Effector memory CD8-positive, alpha-beta T cell (primary cell): ENCODE measurements around the gene SNF8.
A peak's percentile ranks its signal among the peaks of the same experiment; 100 is the strongest.

Experiments
- ATAC-seq: fragments of 150-1000 bp; cut with Tn5 transposase; replicated peaks from 2 replicates; pipeline ENCODE4 v1.10.0; 2021; ENCODE audit warnings: mild to moderate bottlenecking, moderate library complexity
- DNase-seq, 3 experiments: peaks; one replicate each; pipeline ENCODE4 v3.0.0; 2021
- H3K27ac Mint-ChIP-seq, 2 donors: one replicate each; pipeline ENCODE4 v1.8.0; 2022; ENCODE audit warnings: mild to moderate bottlenecking in 2 of 2, mixed read lengths in 2 of 2, moderate library complexity in 2 of 2
- H3K27me3 Mint-ChIP-seq, 2 donors: one replicate each; pipeline ENCODE4 v1.8.0; 2022; ENCODE audit warnings: mixed read lengths in 2 of 2
- H3K36me3 Mint-ChIP-seq: one replicate; pipeline ENCODE4 v1.8.0; 2022; ENCODE audit warnings: mild to moderate bottlenecking, moderate library complexity, mixed read lengths; ENCODE audit not compliant: insufficient read depth
- H3K4me1 Mint-ChIP-seq, 2 donors: one replicate each; pipeline ENCODE4 v1.8.0; 2022; ENCODE audit warnings: low read depth in 2 of 2, mixed read lengths in 2 of 2
- H3K4me3 Mint-ChIP-seq, 2 donors: one replicate each; pipeline ENCODE4 v1.8.0; 2022; ENCODE audit warnings: mild to moderate bottlenecking in 2 of 2, mixed read lengths in 2 of 2, moderate library complexity in 2 of 2
- H3K9me3 Mint-ChIP-seq, 2 donors: one replicate each; pipeline ENCODE4 v1.8.0; 2022; ENCODE audit warnings: mixed read lengths in 2 of 2
- total RNA-seq, 9 experiments: gene quantifications; one replicate each; lab custom pipeline; 2026; lab: John Stamatoyannopoulos, UW

SNF8 gene, protein sequence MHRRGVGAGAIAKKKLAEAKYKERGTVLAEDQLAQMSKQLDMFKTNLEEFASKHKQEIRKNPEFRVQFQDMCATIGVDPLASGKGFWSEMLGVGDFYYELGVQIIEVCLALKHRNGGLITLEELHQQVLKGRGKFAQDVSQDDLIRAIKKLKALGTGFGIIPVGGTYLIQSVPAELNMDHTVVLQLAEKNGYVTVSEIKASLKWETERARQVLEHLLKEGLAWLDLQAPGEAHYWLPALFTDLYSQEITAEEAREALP
- 28.9 to 104 (median 43.4) reads per million in 9 experiments for total RNA-seq

DNA sequence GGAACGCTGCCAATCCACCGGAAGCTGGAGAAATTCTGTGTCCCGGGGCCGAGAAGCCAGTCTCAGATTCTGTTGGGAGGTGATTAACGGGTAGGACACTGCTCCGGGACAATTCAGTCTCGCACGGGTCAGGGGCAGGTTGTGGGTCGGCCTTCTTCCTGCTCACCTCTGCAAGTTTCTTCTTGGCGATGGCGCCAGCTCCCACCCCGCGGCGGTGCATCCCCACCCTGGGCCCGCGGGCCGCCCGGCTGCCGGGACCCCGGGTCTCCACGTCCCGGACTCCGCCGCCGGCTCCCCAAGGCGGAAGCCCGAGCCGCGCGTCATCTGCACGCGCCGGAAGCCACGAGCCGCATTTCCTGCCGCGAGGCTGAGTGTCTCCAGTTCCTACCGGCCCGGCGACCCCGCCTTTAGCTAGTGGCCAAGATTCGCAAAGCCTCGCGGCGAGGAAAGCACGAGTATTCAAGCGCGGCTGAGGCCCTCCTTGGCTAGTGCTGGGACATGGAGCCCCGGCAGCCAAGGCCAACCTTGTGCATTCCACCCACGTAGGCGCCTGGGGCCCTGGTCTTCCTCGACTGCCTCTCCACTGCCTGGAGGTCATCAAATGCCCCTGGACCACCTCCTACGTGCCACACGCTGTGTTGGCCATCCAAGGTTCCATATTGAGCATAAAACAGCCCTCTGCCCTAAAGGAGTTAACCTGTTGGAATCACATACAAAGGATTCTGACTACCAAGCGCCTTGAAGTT, at the start of gene SNF8:
Gene SNF8 (minus strand): TSS at position 328 of the 746 bp plus-strand sequence. CDS start 108 bp downstream, at position 220.
- H3K36me3 Mint-ChIP-seq: peaks cover 48% of the 10 kb centered on the region
- peak within 1 kb of the TSS; percentile 97 for H3K27ac Mint-ChIP-seq
- DNase-seq (peak; percentile 90 to 93 (median 93)), ATAC-seq (peak; percentile 98)
- peaks cover 10 to 11% of the 10 kb centered on the region in 2 donors for H3K4me1 Mint-ChIP-seq
- H3K9me3 Mint-ChIP-seq: no peaks in the 10 kb centered on the region
- no peaks in the 10 kb centered on the region for H3K27me3 Mint-ChIP-seq
- H3K4me3 Mint-ChIP-seq: peak within 1 kb of the TSS; percentile 99

GRCh38 chr17:48993951-48994350, 49.3 kb upstream of the SNF8 start:
- H3K9me3 Mint-ChIP-seq: no peaks in the 10 kb centered on the region
- H3K4me1 Mint-ChIP-seq: peaks cover 19 to 20% of the 10 kb centered on the region in 2 donors
- no peak for ATAC-seq
- H3K27ac Mint-ChIP-seq: no peak overlapping the region
- H3K27me3 Mint-ChIP-seq: peaks cover 80 to 88% of the 10 kb centered on the region in 2 donors
- peaks cover 22% of the 10 kb centered on the region for H3K36me3 Mint-ChIP-seq
- no peak for DNase-seq
- no peak overlapping the region for H3K4me3 Mint-ChIP-seq

GRCh38 chr17:48993305-48993704, 48.7 kb upstream of the SNF8 start:
- H3K36me3 Mint-ChIP-seq: peaks cover 18% of the 10 kb centered on the region
- no peak for ATAC-seq
- no peaks in the 10 kb centered on the region for H3K9me3 Mint-ChIP-seq
- H3K4me1 Mint-ChIP-seq: peaks cover 17 to 20% of the 10 kb centered on the region in 2 donors
- no peak for DNase-seq
- H3K27me3 Mint-ChIP-seq: peaks cover 73 to 85% of the 10 kb centered on the region in 2 donors
- H3K4me3 Mint-ChIP-seq: no peak overlapping the region
- no peak overlapping the region for H3K27ac Mint-ChIP-seq

DNA sequence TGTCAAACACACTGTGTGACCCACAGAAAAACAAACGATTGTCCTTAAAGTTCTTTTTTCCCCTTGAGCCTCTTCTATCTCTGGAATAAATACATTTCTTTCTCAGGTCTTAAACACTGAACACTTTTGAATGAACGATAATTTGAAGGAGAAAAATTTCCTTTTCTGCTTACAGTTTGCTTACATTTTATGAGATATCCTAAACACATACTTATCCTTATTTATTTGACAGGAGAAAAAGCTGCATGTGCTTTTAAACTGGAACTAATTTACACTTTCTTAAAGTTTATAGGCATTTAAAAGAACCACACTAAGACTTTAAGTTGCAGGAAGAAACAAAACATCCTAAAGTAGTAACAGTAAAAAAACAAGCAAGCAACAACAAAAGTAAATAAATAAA, 47.8 kb upstream of the SNF8 start:
- Mint-ChIP-seq H3K9me3 (no peaks in the 10 kb centered on the region), H3K27ac (no peak overlapping the region), H3K4me3 (no peak overlapping the region), H3K4me1 (peaks cover 9 to 13% of the 10 kb centered on the region in 2 donors), H3K36me3 (peaks cover 18% of the 10 kb centered on the region), H3K27me3 (peaks cover 70 to 85% of the 10 kb centered on the region in 2 donors)
- DNase-seq: no peak
- ATAC-seq: no peak

GRCh38 chr17:48990882-48991357, 46.3 kb upstream of the SNF8 start:
- H3K27ac Mint-ChIP-seq: no peak overlapping the region
- ATAC-seq (no peak), DNase-seq (no peak)
- no peaks in the 10 kb centered on the region for H3K9me3 Mint-ChIP-seq
- H3K4me1 Mint-ChIP-seq: peaks cover 0 to 5% of the 10 kb centered on the region in 2 donors
- H3K36me3 Mint-ChIP-seq: peaks cover 6% of the 10 kb centered on the region
- peaks cover 66 to 78% of the 10 kb centered on the region in 2 donors for H3K27me3 Mint-ChIP-seq
- H3K4me3 Mint-ChIP-seq: no peak overlapping the region

- Mint-ChIP-seq H3K4me3 (no peak overlapping the region), H3K4me1 (no peaks in the 10 kb centered on the region), H3K9me3 (no peaks in the 10 kb centered on the region), H3K27ac (no peak overlapping the region), H3K36me3 (no peaks in the 10 kb centered on the region), H3K27me3 (peaks cover 62 to 71% of the 10 kb centered on the region in 2 donors)
- DNase-seq: no peak
- ATAC-seq: no peak
Measured at GRCh38 chr17:48989100-48989499, 44.5 kb upstream of the SNF8 start.

DNA sequence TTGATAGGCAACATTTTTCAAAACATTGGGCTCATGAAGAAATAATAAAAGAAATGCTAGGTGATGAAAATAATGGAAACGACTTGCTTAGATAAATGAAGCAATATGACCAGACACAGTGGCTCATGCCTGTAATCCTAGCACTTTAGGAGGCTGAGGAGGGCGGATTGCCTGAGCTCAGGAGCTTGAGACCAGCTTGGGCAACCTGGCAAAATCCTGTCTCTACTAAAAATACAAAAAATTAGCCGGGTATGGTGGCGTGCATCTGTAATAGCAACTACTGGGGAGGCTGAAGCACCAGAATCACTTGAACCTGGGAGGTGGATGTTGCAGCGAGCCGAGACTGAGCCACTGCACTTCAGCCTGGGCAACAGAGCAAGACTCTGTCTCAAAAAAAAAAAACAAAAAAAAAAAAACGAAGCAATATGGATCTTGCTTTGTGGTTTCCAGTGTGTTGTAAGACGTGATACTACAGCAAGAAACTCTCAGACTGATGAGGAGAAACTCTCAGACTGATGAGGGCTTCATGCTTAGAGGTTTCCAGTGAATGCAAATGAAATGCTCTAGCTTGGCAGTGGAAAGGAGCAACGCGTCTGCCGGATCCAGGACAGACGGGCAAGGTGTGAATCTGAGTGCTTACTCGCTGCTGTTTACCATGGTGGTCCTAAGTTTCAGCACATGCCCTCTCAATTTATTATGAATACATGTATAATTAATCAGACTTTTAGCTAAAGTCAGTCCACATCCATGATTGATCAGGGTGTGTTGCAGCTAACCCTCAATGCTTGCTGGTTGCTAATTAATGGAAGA, 41.0 kb upstream of the SNF8 start:
- no peak for ATAC-seq
- no peaks in the 10 kb centered on the region for H3K4me1 Mint-ChIP-seq
- no peak overlapping the region for H3K4me3 Mint-ChIP-seq
- no peak overlapping the region for H3K27ac Mint-ChIP-seq
- peaks cover 0 to 3% of the 10 kb centered on the region in 2 donors for H3K9me3 Mint-ChIP-seq
- DNase-seq: no peak
- H3K36me3 Mint-ChIP-seq: no peaks in the 10 kb centered on the region
- peaks cover 34 to 52% of the 10 kb centered on the region in 2 donors for H3K27me3 Mint-ChIP-seq

GRCh38 chr17:48981927-48982539, 37.4 kb upstream of the SNF8 start:
- DNase-seq (no peak), ATAC-seq (no peak)
- Mint-ChIP-seq H3K27ac (no peak overlapping the region), H3K36me3 (no peaks in the 10 kb centered on the region), H3K9me3 (peaks cover 0 to 3% of the 10 kb centered on the region in 2 donors), H3K27me3 (peaks cover 14 to 30% of the 10 kb centered on the region in 2 donors), H3K4me1 (no peaks in the 10 kb centered on the region), H3K4me3 (no peak overlapping the region)

DNA sequence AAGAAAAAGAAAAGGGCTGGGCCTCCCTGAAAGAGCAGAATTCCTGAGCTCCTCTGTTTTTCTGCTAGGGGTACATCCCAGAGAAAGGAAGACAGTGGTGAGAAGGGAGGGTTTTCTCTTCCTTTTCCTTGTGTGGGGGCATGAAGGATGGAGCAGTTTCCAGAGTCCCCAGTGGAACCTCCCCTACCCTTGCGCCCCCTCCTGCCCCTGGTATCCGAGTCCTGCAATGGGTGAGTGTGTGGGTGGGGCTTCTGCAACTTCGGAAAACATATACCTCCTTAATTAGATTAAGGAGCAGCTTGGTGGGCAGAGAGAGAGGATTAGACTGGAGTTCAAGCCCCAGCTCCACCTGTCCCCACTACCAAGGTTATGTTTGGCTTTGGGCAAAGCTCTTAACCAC, 29.2 kb upstream of the SNF8 start:
- no peaks in the 10 kb centered on the region for H3K4me1 Mint-ChIP-seq
- no peak overlapping the region for H3K27ac Mint-ChIP-seq
- ATAC-seq: no peak
- peaks cover 43 to 66% of the 10 kb centered on the region in 2 donors for H3K27me3 Mint-ChIP-seq
- no peak overlapping the region for H3K4me3 Mint-ChIP-seq
- no peaks in the 10 kb centered on the region for H3K36me3 Mint-ChIP-seq
- no peaks in the 10 kb centered on the region for H3K9me3 Mint-ChIP-seq
- no peak for DNase-seq

DNA sequence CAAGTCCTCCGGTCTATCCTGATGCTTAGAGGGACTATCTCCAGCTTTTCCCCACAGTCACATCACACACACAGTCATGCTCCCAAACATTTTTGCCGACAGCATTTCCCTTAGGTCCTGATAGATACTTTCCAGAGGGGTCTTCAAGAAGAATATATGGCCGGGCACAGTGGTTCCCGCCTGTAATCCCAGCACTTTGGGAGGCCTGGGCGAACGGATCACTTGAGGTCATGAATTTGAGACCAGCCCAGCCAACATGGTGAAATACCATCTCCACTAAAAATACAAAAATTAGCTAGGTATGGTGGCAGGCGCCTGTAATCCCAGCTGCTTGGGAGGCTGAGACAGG, 28.1 kb upstream of the SNF8 start:
- no peaks in the 10 kb centered on the region for H3K36me3 Mint-ChIP-seq
- H3K9me3 Mint-ChIP-seq: no peaks in the 10 kb centered on the region
- DNase-seq (no peak), ATAC-seq (no peak)
- no peak overlapping the region for H3K27ac Mint-ChIP-seq
- no peak overlapping the region for H3K4me3 Mint-ChIP-seq
- peaks cover 52 to 76% of the 10 kb centered on the region in 2 donors for H3K27me3 Mint-ChIP-seq
- no peaks in the 10 kb centered on the region for H3K4me1 Mint-ChIP-seq

DNA sequence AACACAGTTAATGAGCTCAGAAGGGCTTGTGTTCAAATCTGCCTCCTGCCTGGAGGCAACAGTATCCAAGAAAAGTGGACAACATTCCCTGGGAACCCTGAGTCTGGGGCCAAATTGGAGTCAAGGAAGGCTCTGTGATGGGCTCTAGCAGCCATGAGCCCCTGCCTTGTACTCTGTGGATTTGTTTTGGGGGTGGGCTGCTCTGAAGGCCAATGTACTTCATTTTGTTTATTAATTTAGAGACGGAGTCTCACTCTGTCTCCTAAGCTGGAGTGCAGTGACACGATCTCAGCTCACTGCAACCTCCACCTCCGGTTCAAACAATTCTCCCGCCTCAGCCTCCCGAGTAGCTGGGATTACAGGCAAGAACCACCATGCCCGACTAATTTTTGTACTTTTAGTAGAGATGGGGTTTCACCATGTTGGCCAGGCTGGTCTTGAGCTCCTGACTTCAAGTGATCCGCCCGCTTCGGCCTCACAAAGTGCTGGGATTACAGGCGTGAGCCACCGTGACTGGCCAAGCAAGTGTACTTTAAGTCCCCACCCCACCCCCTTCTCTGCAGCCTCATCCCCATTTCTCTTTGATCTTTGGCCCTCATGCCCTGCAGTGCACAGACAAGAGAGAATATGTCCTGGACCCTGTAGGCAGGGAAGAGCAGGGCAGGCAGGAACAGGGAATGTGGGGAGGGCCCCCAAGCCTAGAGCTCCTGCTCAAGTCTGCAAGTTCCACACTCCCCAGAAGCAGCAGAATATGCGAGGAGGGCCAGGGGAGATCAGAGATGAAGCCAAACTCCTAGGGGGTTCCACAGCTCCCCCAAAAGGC, 26.4 kb upstream of the SNF8 start:
- H3K27ac Mint-ChIP-seq: no peak overlapping the region
- DNase-seq: no peak
- H3K27me3 Mint-ChIP-seq: peaks cover 59 to 76% of the 10 kb centered on the region in 2 donors
- ATAC-seq: no peak
- H3K36me3 Mint-ChIP-seq: no peaks in the 10 kb centered on the region
- no peak overlapping the region for H3K4me3 Mint-ChIP-seq
- H3K9me3 Mint-ChIP-seq: no peaks in the 10 kb centered on the region
- H3K4me1 Mint-ChIP-seq: no peaks in the 10 kb centered on the region

GRCh38 chr17:48970224-48970623, 25.6 kb upstream of the SNF8 start:
- Mint-ChIP-seq H3K27ac (no peak overlapping the region), H3K4me3 (no peak overlapping the region), H3K36me3 (no peaks in the 10 kb centered on the region), H3K4me1 (no peaks in the 10 kb centered on the region), H3K9me3 (no peaks in the 10 kb centered on the region), H3K27me3 (peaks cover 65 to 84% of the 10 kb centered on the region in 2 donors)
- no peak for DNase-seq
- ATAC-seq: no peak
